ENCODE data around the gene CDH26. TPM values are rescaled to one million over a fixed set of nuclear protein-coding genes. Genes with fewer than 3 reads are reported as not detected.

Gene CDH26
- total and polyA plus RNA-seq, 10 of the 15 experiments (the other 5 are each of a cell fraction or from before 2014, with no cell fraction given), result 0.03 to 0.19 (median 0.08) TPM; not detected in 4

DNA sequence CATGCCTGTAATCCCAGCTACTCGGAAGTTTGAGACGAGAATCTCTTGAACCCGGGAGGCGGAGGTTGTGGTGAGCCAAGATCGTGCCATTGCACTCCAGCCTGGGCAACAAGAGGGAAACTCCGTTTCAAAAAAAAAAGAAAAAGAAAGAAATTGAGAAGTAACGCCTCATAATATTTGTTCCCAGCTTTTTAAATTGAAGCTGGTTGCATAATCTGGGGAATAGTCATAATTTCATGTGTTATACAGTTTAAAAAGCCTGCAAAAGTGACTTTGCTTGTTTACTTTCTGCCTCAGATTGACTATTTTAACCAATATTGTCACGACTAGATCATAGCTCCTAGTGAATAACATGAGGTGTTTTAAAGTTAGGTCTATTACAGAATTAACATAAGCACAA is 10.8 kb upstream of the CDH26 start (continued):
- TF ChIP-seq, protein P1, sequence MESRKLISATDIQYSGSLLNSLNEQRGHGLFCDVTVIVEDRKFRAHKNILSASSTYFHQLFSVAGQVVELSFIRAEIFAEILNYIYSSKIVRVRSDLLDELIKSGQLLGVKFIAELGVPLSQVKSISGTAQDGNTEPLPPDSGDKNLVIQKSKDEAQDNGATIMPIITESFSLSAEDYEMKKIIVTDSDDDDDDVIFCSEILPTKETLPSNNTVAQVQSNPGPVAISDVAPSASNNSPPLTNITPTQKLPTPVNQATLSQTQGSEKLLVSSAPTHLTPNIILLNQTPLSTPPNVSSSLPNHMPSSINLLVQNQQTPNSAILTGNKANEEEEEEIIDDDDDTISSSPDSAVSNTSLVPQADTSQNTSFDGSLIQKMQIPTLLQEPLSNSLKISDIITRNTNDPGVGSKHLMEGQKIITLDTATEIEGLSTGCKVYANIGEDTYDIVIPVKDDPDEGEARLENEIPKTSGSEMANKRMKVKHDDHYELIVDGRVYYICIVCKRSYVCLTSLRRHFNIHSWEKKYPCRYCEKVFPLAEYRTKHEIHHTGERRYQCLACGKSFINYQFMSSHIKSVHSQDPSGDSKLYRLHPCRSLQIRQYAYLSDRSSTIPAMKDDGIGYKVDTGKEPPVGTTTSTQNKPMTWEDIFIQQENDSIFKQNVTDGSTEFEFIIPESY (IDR thresholded peaks at IDR 0.05), result no peak
- TF ChIP-seq, protein P2, sequence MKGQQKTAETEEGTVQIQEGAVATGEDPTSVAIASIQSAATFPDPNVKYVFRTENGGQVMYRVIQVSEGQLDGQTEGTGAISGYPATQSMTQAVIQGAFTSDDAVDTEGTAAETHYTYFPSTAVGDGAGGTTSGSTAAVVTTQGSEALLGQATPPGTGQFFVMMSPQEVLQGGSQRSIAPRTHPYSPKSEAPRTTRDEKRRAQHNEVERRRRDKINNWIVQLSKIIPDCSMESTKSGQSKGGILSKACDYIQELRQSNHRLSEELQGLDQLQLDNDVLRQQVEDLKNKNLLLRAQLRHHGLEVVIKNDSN (IDR thresholded peaks at IDR 0.05; ENCODE audit: borderline replicate concordance, extremely low read length, insufficient read depth, low read depth, low read length), result no peak

DNA sequence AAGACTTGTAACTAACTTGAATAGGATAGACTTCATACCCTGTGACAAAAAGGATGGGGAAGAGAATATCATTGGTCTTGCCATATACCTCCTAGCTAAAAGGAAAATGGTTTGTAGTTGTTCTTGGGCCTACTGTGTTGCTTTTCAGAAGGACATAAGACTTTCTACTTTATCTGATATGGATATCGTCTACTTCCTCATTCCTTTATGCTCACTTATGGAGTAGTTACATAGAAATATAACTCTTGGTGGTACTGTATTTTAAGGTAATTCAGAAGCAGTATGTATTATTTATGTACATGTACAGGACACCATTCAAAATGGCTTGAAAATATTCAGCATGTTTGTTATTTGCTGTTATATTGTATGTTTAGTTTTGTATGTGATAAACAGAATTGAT is 10.0 kb upstream of the CDH26 start:
- no TSS peak for BruUV-seq (replicated peaks)
- H3K36me3 ChIP-seq (ENCODE audit: control insufficient read depth in 2 of 2, insufficient read depth in 2 of 2, low read length in 1 of 2), result peaks cover 0 to 1% of the 10 kb centered on the region in 2 experiments; a peak in 1 of 4 replicates
- H3K9me3 ChIP-seq (replicated peaks; ENCODE audit: control insufficient read depth, insufficient read depth, low read length), result no peaks in the 10 kb centered on the region
- H3K79me2 ChIP-seq (ENCODE audit: control insufficient read depth, insufficient read depth, low read length), result no peaks in the 10 kb centered on the region
- no peak for FAIRE-seq
- H3K27me3 ChIP-seq (replicated peaks in 1 of 2; ENCODE audit: control insufficient read depth in 2 of 2, insufficient read depth in 2 of 2, low read length in 1 of 2), result no peaks in the 10 kb centered on the region
- peak; percentile 18 for ATAC-seq
- no peaks in the 10 kb centered on the region for H4K20me1 ChIP-seq (ENCODE audit: control insufficient read depth, insufficient read depth)
- intact Hi-C loops (cut with micrococcal nuclease; ENCODE audit: unreplicated experiment) (loop anchor here (10.0 kb wide), 1 partner anchor 107 kb away; no protein-coding TSS in a partner anchor), in situ Hi-C loops (cut with MboI) (no loop called here)
- H2AFZ ChIP-seq (ENCODE audit: control insufficient read depth, low read depth, low read length), result no peak overlapping the region
- DNase-seq (ENCODE audit: low read depth, low spot score), result no peak
- H3K4me1 ChIP-seq (ENCODE audit: control insufficient read depth, insufficient read depth, low read length), result peaks cover 6% of the 10 kb centered on the region
- POLR2A ChIA-PET, result interaction anchor here (1.2 kb wide), 1 partner anchor 8 kb away, joined by 3 read pairs; the partner anchor contains the start of genes FAM217B and PPP1R3D
- no peak overlapping the region for H3K4me2 ChIP-seq (ENCODE audit: control insufficient read depth, insufficient read depth)
- 38% methylated on average over 1 of the region's 1 CpG for WGBS (ENCODE audit: insufficient coverage, insufficient replicate concordance, low lambda C conversion rate, missing lambda C conversion rate)
- CTCF ChIA-PET, result interaction anchor here (0.9 to 12.8 kb wide), 6 partner anchors 10 to 314 kb away, joined by 3 to 173 read pairs (median 4); partner anchors contain the start of genes CDH26, FAM217B, PPP1R3D and SYCP2
- no peak overlapping the region for H3K27ac ChIP-seq (ENCODE audit: control insufficient read depth, insufficient read depth)
- RAD21 ChIA-PET (ENCODE audit: unreplicated experiment), result interaction anchor here (0.6 to 1.3 kb wide), 2 partner anchors 9 to 315 kb away, joined by 3 to 4 read pairs; no protein-coding TSS in a partner anchor
- SMC1A ChIA-PET (ENCODE audit: uncharacterized antibody, unreplicated experiment), result interaction anchor here (0.6 to 1.8 kb wide), 4 partner anchors 12 to 877 kb away, joined by 3 to 6 read pairs (median 4); partner anchors contain the start of gene SYCP2
- no peak overlapping the region for H3K9ac ChIP-seq (ENCODE audit: control insufficient read depth, insufficient read depth, low read length)
- no peak overlapping the region for H3K4me3 ChIP-seq
- no peak for TF ChIP-seq RAD21 (IDR thresholded peaks at IDR 0.05; ENCODE audit: insufficient read depth, low read depth, low read length)
- TF ChIP-seq, protein P3, sequence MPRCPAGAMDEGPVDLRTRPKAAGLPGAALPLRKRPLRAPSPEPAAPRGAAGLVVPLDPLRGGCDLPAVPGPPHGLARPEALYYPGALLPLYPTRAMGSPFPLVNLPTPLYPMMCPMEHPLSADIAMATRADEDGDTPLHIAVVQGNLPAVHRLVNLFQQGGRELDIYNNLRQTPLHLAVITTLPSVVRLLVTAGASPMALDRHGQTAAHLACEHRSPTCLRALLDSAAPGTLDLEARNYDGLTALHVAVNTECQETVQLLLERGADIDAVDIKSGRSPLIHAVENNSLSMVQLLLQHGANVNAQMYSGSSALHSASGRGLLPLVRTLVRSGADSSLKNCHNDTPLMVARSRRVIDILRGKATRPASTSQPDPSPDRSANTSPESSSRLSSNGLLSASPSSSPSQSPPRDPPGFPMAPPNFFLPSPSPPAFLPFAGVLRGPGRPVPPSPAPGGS (IDR thresholded peaks at IDR 0.05; ENCODE audit: borderline replicate concordance, insufficient read depth, low read depth, low read length, poor library complexity, severe bottlenecking), result no peak
- TF ChIP-seq MXI1 (IDR thresholded peaks at IDR 0.05; ENCODE audit: low read depth, low read length), result no peak
- TF ChIP-seq, protein P4, sequence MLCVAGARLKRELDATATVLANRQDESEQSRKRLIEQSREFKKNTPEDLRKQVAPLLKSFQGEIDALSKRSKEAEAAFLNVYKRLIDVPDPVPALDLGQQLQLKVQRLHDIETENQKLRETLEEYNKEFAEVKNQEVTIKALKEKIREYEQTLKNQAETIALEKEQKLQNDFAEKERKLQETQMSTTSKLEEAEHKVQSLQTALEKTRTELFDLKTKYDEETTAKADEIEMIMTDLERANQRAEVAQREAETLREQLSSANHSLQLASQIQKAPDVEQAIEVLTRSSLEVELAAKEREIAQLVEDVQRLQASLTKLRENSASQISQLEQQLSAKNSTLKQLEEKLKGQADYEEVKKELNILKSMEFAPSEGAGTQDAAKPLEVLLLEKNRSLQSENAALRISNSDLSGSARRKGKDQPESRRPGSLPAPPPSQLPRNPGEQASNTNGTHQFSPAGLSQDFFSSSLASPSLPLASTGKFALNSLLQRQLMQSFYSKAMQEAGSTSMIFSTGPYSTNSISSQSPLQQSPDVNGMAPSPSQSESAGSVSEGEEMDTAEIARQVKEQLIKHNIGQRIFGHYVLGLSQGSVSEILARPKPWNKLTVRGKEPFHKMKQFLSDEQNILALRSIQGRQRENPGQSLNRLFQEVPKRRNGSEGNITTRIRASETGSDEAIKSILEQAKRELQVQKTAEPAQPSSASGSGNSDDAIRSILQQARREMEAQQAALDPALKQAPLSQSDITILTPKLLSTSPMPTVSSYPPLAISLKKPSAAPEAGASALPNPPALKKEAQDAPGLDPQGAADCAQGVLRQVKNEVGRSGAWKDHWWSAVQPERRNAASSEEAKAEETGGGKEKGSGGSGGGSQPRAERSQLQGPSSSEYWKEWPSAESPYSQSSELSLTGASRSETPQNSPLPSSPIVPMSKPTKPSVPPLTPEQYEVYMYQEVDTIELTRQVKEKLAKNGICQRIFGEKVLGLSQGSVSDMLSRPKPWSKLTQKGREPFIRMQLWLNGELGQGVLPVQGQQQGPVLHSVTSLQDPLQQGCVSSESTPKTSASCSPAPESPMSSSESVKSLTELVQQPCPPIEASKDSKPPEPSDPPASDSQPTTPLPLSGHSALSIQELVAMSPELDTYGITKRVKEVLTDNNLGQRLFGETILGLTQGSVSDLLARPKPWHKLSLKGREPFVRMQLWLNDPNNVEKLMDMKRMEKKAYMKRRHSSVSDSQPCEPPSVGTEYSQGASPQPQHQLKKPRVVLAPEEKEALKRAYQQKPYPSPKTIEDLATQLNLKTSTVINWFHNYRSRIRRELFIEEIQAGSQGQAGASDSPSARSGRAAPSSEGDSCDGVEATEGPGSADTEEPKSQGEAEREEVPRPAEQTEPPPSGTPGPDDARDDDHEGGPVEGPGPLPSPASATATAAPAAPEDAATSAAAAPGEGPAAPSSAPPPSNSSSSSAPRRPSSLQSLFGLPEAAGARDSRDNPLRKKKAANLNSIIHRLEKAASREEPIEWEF (IDR thresholded peaks at IDR 0.05; ENCODE audit: insufficient replicate concordance, low read depth, low read length), result no peak
- TF ChIP-seq, protein P5, sequence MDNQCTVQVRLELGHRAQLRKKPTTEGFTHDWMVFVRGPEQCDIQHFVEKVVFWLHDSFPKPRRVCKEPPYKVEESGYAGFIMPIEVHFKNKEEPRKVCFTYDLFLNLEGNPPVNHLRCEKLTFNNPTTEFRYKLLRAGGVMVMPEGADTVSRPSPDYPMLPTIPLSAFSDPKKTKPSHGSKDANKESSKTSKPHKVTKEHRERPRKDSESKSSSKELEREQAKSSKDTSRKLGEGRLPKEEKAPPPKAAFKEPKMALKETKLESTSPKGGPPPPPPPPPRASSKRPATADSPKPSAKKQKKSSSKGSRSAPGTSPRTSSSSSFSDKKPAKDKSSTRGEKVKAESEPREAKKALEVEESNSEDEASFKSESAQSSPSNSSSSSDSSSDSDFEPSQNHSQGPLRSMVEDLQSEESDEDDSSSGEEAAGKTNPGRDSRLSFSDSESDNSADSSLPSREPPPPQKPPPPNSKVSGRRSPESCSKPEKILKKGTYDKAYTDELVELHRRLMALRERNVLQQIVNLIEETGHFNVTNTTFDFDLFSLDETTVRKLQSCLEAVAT (IDR thresholded peaks at IDR 0.05), result no peak
